Measurements from ENCODE around the gene FOXC1.
A peak's percentile ranks its signal among the peaks of the same experiment; 100 is the strongest.

FOXC1 gene

GRCh38 chr6:1595271-1596087 is 14.2 kb upstream of the FOXC1 start:
- no peak for DNase-seq (ENCODE audit: extremely low read depth, low read depth)
- TF ChIP-seq CTCF (IDR thresholded peaks at IDR 0.05; ENCODE audit: low read depth, low read length), result no peak

- DNase-seq (ENCODE audit: extremely low read depth, low read depth), result no peak
- peak; percentile 88 for TF ChIP-seq CTCF (IDR thresholded peaks at IDR 0.05; ENCODE audit: low read depth, low read length)
Observed at GRCh38 chr6:1596088-1596852, 13.4 kb upstream of the FOXC1 start.

- TF ChIP-seq CTCF (IDR thresholded peaks at IDR 0.05; ENCODE audit: low read depth, low read length), result no peak
- DNase-seq (ENCODE audit: extremely low read depth, low read depth), result no peak
Observed at GRCh38 chr6:1597121-1597744, 12.5 kb upstream of the FOXC1 start.

GRCh38 chr6:1597924-1598323 is 11.8 kb upstream of the FOXC1 start:
- no peak for TF ChIP-seq CTCF (IDR thresholded peaks at IDR 0.05; ENCODE audit: low read depth, low read length)
- DNase-seq (ENCODE audit: extremely low read depth, low read depth), result no peak

- TF ChIP-seq CTCF (IDR thresholded peaks at IDR 0.05; ENCODE audit: low read depth, low read length), result no peak
- no peak for DNase-seq (ENCODE audit: extremely low read depth, low read depth)
Observed at GRCh38 chr6:1598433-1598832, 11.3 kb upstream of the FOXC1 start.

- DNase-seq (ENCODE audit: extremely low read depth, low read depth), result no peak
- TF ChIP-seq CTCF (IDR thresholded peaks at IDR 0.05; ENCODE audit: low read depth, low read length), result no peak
Observed at GRCh38 chr6:1598886-1599285, 10.8 kb upstream of the FOXC1 start.

GRCh38 chr6:1599469-1599868 is 10.2 kb upstream of the FOXC1 start:
- no peak for DNase-seq (ENCODE audit: extremely low read depth, low read depth)
- no peak for TF ChIP-seq CTCF (IDR thresholded peaks at IDR 0.05; ENCODE audit: low read depth, low read length)

Measured in AG09319 (cell line).